ENCODE measurements around the gene CLEC6A. TPM values are rescaled to one million over a fixed set of nuclear protein-coding genes. Genes with fewer than 3 reads are reported as not detected.

The CLEC6A gene
- total RNA-seq, 4 donors from 2014 or later: not detected

- WGBS, 2 donors: 41 to 62% methylated on average over 6 to 7 of the region's 12 CpGs
- Histone ChIP-seq H3K4me1 (no peaks in the 10 kb centered on the region), H3K27me3 (peaks cover 0 to 22% (median 0%) of the 10 kb centered on the region in 4 donors), H3K36me3 (no peaks in the 10 kb centered on the region), H3K9me3 (no peaks in the 10 kb centered on the region), H3K4me3 (no peak overlapping the region), H3K27ac (no peak overlapping the region)
- DNase-seq: no peak
- intact Hi-C loops (cut with DNase I): no loop called here
- TF ChIP-seq CTCF (IDR thresholded peaks at IDR 0.05): no peak
- no peak for TF ChIP-seq POLR2A (IDR thresholded peaks at IDR 0.05)
These were observed 53.4 kb downstream of the CLEC6A start for GRCh38 chr12:8508910-8509841.

- peaks cover 0 to 13% (median 0%) of the 10 kb centered on the region in 4 donors for H3K27me3 ChIP-seq
- H3K4me3 ChIP-seq: no peak within 1 kb of the TSS
- H3K4me1 ChIP-seq: no peaks in the 10 kb centered on the region
- H3K36me3 ChIP-seq: no peaks in the 10 kb centered on the region
- intact Hi-C loops (cut with DNase I): no loop called here
- TF ChIP-seq POLR2A (IDR thresholded peaks at IDR 0.05) (no peak), CTCF (IDR thresholded peaks at IDR 0.05) (no peak)
- no peaks in the 10 kb centered on the region for H3K9me3 ChIP-seq
- no peak within 1 kb of the TSS for H3K27ac ChIP-seq
- DNase-seq: no peak
- 71 to 74% methylated on average over 4 of the region's 4 CpGs for WGBS, 2 donors
These were observed 57.5 kb downstream of the CLEC6A start, which contains the start of gene CLEC4D for GRCh38 chr12:8513256-8513655. Gene CLEC4D (plus strand): TSS chr12:8513503. CDS start chr12:8513733, 230 bp downstream.

- WGBS, 2 donors: 39 to 40% methylated on average over 2 of the region's 2 CpGs
- Histone ChIP-seq H3K4me1 (no peaks in the 10 kb centered on the region), H3K36me3 (no peaks in the 10 kb centered on the region), H3K27ac (no peak overlapping the region), H3K9me3 (no peaks in the 10 kb centered on the region), H3K27me3 (no peaks in the 10 kb centered on the region), H3K4me3 (no peak overlapping the region)
- intact Hi-C loops (cut with DNase I): no loop called here
- DNase-seq: no peak
- TF ChIP-seq POLR2A (IDR thresholded peaks at IDR 0.05) (no peak), CTCF (IDR thresholded peaks at IDR 0.05) (no peak)
These were observed 62.2 kb downstream of the CLEC6A start for GRCh38 chr12:8517971-8518370.

GRCh38 chr12:8519171-8519570 is 63.4 kb downstream of the CLEC6A start:
- TF ChIP-seq POLR2A (IDR thresholded peaks at IDR 0.05) (no peak), CTCF (IDR thresholded peaks at IDR 0.05) (no peak)
- no peak overlapping the region for H3K4me3 ChIP-seq
- no peaks in the 10 kb centered on the region for H3K27me3 ChIP-seq
- no peak overlapping the region for H3K27ac ChIP-seq
- no peaks in the 10 kb centered on the region for H3K4me1 ChIP-seq
- H3K9me3 ChIP-seq: no peaks in the 10 kb centered on the region
- H3K36me3 ChIP-seq: no peaks in the 10 kb centered on the region
- WGBS, 2 donors: 61 to 74% methylated on average over 4 of the region's 4 CpGs
- DNase-seq: no peak
- intact Hi-C loops (cut with DNase I): no loop called here
